Testis (tissue), 3 donors: Measurements from ENCODE around the gene TLE1. TPM values are rescaled to one million over a fixed set of nuclear protein-coding genes. Genes with fewer than 3 reads are reported as not detected.
"Not testable (repeated sequence)": the region's sequence is repeated elsewhere in the genome, so short reads cannot be mapped to it uniquely, and the experiment has no call there.

ENCODE experiments used
- DNase-seq: peaks from one replicate; pipeline ENCODE4 v3.0.0-alpha.2; 2019
- H3K27ac ChIP-seq, 2 donors: fragments of 200-600 bp; sonication (generic); one replicate each; pipeline ENCODE4 v1.5.1; 2019
- H3K27me3 ChIP-seq: fragments of 200-600 bp; sonication (generic); one replicate; pipeline ENCODE4 v1.5.1; 2019
- H3K36me3 ChIP-seq: fragments of 200-600 bp; sonication (generic); one replicate; pipeline ENCODE4 v1.5.1; 2017; ENCODE audit warnings: low read depth; ENCODE audit errors: missing control alignments
- H3K4me1 ChIP-seq: fragments of 200-600 bp; sonication (generic); one replicate; pipeline ENCODE4 v1.5.1; 2019
- H3K4me3 ChIP-seq, 2 donors: fragments of 200-600 bp; sonication (generic); one replicate each; pipeline ENCODE4 v1.5.1; 2017 to 2019
- H3K9me3 ChIP-seq: fragments of 200-600 bp; sonication (generic); one replicate; pipeline ENCODE4 v1.5.1; 2017
- CTCF ChIP-seq, 3 experiments: fragments of 450-650 bp in 2 of 3; fragments of 200-600 bp in 1 of 3; sonication (generic) in 1 of 3; IDR thresholded peaks; one replicate each; pipeline ENCODE4 v1.5.1; 2016 to 2019; ENCODE audit warnings: antibody characterized with exemption in 3 of 3, mild to moderate bottlenecking in 2 of 3, moderate library complexity in 1 of 3
- POLR2A ChIP-seq: fragments of 450-650 bp; IDR thresholded peaks from one replicate; pipeline ENCODE4 v1.6.1; 2017; ENCODE audit warnings: antibody characterized with exemption, mild to moderate bottlenecking, moderate library complexity
- WGBS, 2 donors: methylation state at CpG; one replicate each; pipeline ENCODE4 v1.1.5; 2018; 5-methylcytosine and 5-hydroxymethylcytosine counted together
- intact Hi-C: fragments of 100-400 bp; cut with DNase I; formaldehyde crosslinking; loops from one replicate; pipeline ENCODE4 v1.15.1; 2023; ENCODE audit warnings: low total_unique reads
- polyA plus RNA-seq: library from polyadenylated mRNA; stranded (reverse); fragments of 350-450 nt; fragmentation: Illumina TruSeq; extraction: RNeasy Lipid Tissue Mini Kit (QIAGEN cat#74804); gene quantifications from one replicate; pipeline ENCODE4 v1.2.3, GENCODE V29; 2014; ENCODE audit warnings: low read depth, low replicate concordance; ENCODE audit not compliant: insufficient read depth
- total RNA-seq, 2 donors: library from RNA; depleted of rRNA; stranded (reverse); fragments of >200 nt; gene quantifications; one replicate each; pipeline ENCODE4 v1.2.3, GENCODE V29; 2016

The TLE1 gene
- total and polyA plus RNA-seq, 3 donors from 2014 or later = 53.3 to 95.8 (median 81.0) TPM

DNA sequence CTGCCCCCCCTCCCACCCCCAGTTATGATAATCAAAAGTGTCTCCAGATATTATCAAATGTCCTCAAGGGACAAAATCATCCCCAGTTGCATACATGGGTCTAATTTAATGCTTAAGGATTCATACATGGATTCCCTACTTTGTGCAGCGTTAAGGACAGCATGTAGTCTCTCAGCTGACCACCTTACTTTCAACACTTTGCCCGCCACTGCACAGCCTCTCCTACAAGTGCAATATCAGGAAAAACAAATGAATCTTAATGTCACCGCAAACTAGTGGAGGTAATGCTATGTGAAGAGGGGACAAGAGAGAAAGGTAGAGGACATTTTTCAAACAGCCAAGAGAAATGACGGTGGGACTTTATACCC, 78.6 kb downstream of the TLE1 start:
- Histone ChIP-seq H3K4me3 (no peak overlapping the region), H3K27me3 (no peaks in the 10 kb centered on the region), H3K9me3 (no peaks in the 10 kb centered on the region), H3K36me3 (no peaks in the 10 kb centered on the region), H3K4me1 (no peaks in the 10 kb centered on the region), H3K27ac (no peak overlapping the region)
- no peak for DNase-seq
- TF ChIP-seq CTCF (IDR thresholded peaks at IDR 0.05) (no peak), POLR2A (no peak)
- WGBS, 2 donors = 93 to 96% methylated on average over 4 of the region's 4 CpGs
- intact Hi-C loops = no loop called here

- H3K36me3 ChIP-seq = no peaks in the 10 kb centered on the region
- no peak overlapping the region for H3K27ac ChIP-seq
- intact Hi-C loops = no loop called here
- WGBS, 2 donors = 52 to 68% methylated on average over 8 of the region's 8 CpGs
- TF ChIP-seq POLR2A (no peak), CTCF (IDR thresholded peaks at IDR 0.05) (no peak)
- H3K9me3 ChIP-seq = no peaks in the 10 kb centered on the region
- H3K27me3 ChIP-seq = no peaks in the 10 kb centered on the region
- no peaks in the 10 kb centered on the region for H3K4me1 ChIP-seq
- no peak for DNase-seq
- H3K4me3 ChIP-seq = no peak overlapping the region
These were observed 79.3 kb downstream of the TLE1 start for GRCh38 chr9:81609782-81610739.

GRCh38 chr9:81608289-81608657, 81.1 kb downstream of the TLE1 start:
- intact Hi-C loops = no loop called here

GRCh38 chr9:81607593-81608288, 81.6 kb downstream of the TLE1 start:
- no peak for DNase-seq
- Histone ChIP-seq H3K27me3 (no peaks in the 10 kb centered on the region), H3K36me3 (no peaks in the 10 kb centered on the region), H3K9me3 (no peaks in the 10 kb centered on the region), H3K4me3 (no peak overlapping the region), H3K4me1 (no peaks in the 10 kb centered on the region), H3K27ac (no peak overlapping the region)
- intact Hi-C loops = no loop called here
- no peak for TF ChIP-seq POLR2A
- TF ChIP-seq CTCF (IDR thresholded peaks at IDR 0.05) = no peak
- WGBS, 2 donors = 47 to 63% methylated on average over 5 of the region's 5 CpGs

More at GRCh38 chr9:81608289-81608657, 81.1 kb downstream of the TLE1 start:
- WGBS, 2 donors = 88 to 90% methylated on average over 4 of the region's 4 CpGs
- H3K9me3 ChIP-seq = no peaks in the 10 kb centered on the region
- TF ChIP-seq CTCF (IDR thresholded peaks at IDR 0.05) (no peak), POLR2A (no peak)
- no peaks in the 10 kb centered on the region for H3K4me1 ChIP-seq
- H3K27ac ChIP-seq = no peak overlapping the region
- no peak overlapping the region for H3K4me3 ChIP-seq
- no peaks in the 10 kb centered on the region for H3K27me3 ChIP-seq
- DNase-seq = no peak
- no peaks in the 10 kb centered on the region for H3K36me3 ChIP-seq

DNA sequence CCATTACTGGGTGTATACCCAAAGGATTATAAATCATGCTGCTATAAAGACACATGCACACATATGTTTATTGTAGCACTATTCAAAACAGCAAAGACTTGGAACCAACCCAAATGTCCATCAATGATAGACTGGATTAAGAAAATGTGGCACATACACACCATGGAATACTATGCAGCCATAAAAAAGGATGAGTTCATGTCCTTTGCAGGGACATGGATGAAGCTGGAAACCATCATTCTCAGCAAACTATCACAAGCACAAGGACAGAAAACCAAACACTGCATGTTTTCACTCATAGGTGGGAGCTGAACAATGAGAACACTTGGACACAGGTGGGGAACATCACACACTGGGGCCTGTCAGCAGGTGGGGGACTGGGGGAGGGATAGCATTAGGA, 83.1 kb downstream of the TLE1 start:
- H3K4me3 ChIP-seq, H3K36me3 ChIP-seq, H3K9me3 ChIP-seq, H3K27me3 ChIP-seq, intact Hi-C loops, H3K4me1 ChIP-seq, H3K27ac ChIP-seq, DNase-seq: not testable (repeated sequence)
